ENCODE results near the gene PERP.

- TF ChIP-seq CTCF (IDR thresholded peaks at IDR 0.05; ENCODE audit: low read depth, low read length, poor library complexity, severe bottlenecking) (no peak), EZH2phosphoT487 (IDR thresholded peaks at IDR 0.05; ENCODE audit: borderline replicate concordance, low read length) (no peak)
These were observed 28.7 kb downstream of the PERP start for GRCh38 chr6:138078491-138078890.
